C4-2B (cell line): ENCODE data around the gene ZNF865.

Experiments
- ZFX ChIP-seq: fragments of 450-650 bp; IDR thresholded peaks from 2 replicates; pipeline ENCODE4 v1.6.1; 2017
- TF ChIP-seq, protein P1 (sequence below): fragments of 450-650 bp; conservative IDR thresholded peaks from 2 replicates; pipeline ENCODE4 v1.5.1; 2017; ENCODE audit warnings: mild to moderate bottlenecking

DNA sequence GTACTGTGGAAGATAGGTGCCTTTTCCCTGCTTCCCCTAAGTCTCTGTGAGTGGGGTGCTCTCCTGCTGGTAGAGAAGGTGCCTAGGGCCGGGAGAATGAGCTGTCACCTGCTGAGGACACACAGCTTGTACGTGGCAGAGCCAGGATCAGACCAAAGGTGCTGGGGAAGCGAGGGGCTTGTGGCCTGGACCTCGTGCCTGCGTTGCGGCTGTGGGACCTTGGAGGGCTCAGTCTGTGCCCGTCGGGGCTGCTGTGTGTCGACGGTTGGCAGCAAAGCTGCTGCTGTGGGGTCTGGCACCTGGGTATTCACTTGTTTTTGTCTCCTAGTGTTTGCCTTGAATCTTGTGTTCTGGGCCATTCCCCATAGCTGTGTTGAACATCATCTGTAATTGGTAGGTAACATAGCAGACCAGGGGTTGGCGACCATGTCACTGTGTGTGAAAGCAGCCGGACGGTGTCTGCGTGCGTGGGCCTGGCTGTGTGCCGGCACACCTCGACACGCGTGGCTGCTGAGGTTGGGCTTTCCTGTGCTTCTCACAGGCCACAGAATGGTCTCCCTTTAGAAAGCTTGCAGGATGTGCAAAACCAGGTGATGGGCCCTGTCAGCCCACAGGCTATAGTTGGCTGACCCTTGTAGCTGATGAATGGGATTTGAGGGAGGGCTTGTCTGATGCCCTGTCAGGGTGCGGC, 58.5 kb downstream of the ZNF865 start:
- TF ChIP-seq, protein P1, sequence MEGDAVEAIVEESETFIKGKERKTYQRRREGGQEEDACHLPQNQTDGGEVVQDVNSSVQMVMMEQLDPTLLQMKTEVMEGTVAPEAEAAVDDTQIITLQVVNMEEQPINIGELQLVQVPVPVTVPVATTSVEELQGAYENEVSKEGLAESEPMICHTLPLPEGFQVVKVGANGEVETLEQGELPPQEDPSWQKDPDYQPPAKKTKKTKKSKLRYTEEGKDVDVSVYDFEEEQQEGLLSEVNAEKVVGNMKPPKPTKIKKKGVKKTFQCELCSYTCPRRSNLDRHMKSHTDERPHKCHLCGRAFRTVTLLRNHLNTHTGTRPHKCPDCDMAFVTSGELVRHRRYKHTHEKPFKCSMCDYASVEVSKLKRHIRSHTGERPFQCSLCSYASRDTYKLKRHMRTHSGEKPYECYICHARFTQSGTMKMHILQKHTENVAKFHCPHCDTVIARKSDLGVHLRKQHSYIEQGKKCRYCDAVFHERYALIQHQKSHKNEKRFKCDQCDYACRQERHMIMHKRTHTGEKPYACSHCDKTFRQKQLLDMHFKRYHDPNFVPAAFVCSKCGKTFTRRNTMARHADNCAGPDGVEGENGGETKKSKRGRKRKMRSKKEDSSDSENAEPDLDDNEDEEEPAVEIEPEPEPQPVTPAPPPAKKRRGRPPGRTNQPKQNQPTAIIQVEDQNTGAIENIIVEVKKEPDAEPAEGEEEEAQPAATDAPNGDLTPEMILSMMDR = no peak
- TF ChIP-seq ZFX = no peak
